H1 (cell line): ENCODE data around the gene FAU. TPM values are rescaled to one million over a fixed set of nuclear protein-coding genes. Genes with fewer than 3 reads are reported as not detected.

Experiments used
- CBX5 ChIP-seq: fragments of 300-800, 300-1000 bp; sonication (generic); IDR thresholded peaks from 2 replicates; pipeline ENCODE4 v1.7.1; 2016; ENCODE audit warnings: antibody characterized with exemption, low read length, low read depth
- CHD2 ChIP-seq: IDR thresholded peaks from 2 replicates; pipeline ENCODE4 v1.6.1; 2012; ENCODE audit warnings: low read length, improper control_type of control experiment
- RFX5 ChIP-seq: IDR thresholded peaks from 2 replicates; pipeline ENCODE4 v1.6.1; 2011; ENCODE audit warnings: low read depth, low read length, improper control_type of control experiment, borderline replicate concordance
- RNF2 ChIP-seq: fragments of 200-900, 300-1000 bp; sonication (generic); IDR thresholded peaks from 2 replicates; pipeline ENCODE4 v1.7.1; 2016; ENCODE audit warnings: borderline replicate concordance, low read depth, mild to moderate bottlenecking, antibody characterized with exemption, low read length; ENCODE audit not compliant: poor library complexity, severe bottlenecking; ENCODE audit errors: missing control alignments
- TAF1 ChIP-seq: IDR thresholded peaks from 2 replicates; pipeline ENCODE4 v1.6.1; 2011; ENCODE audit warnings: mild to moderate bottlenecking, low read depth, low read length
- ZNF274 ChIP-seq: IDR thresholded peaks from 2 replicates; pipeline ENCODE4 v1.7.0; 2012; ENCODE audit warnings: low read length, borderline replicate concordance; ENCODE audit errors: extremely low read depth
- polyA plus RNA-seq, 7 experiments: library from polyadenylated mRNA; depleted of rRNA in 3 of 7; stranded (reverse) in 5 of 7; unstranded in 2 of 7; fragments of >200 nt in 5 of 7; fragments of 200-250 nt in 2 of 7; gene quantifications; 1 replicate in 5 of 7; 2 replicates in 1 of 7; 4 replicates in 1 of 7; pipeline versions ENCODE4 v1.2.1 to v1.2.3, GENCODE V29; 2011 to 2013; ENCODE audit warnings: missing spikeins in 2 of 7, mixed read lengths in 2 of 7
- total RNA-seq: library from RNA; stranded (reverse); fragmentation: NEBNext Ultra II Directional; extraction: Animal tissue kit (Norgen Biotek cat#: 25700); gene quantifications from 2 replicates; pipeline ENCODE4 v1.2.1, GENCODE V29; 2021
- TF ChIP-seq, protein P1 (sequence below): fragments of 300-600 bp; sonication (generic); IDR thresholded peaks from 2 replicates; pipeline ENCODE4 v1.7.1; 2012; ENCODE audit warnings: low read length, moderate library complexity, mild to moderate bottlenecking, inconsistent platforms; ENCODE audit not compliant: insufficient replicate concordance

FAU gene
- total and polyA plus RNA-seq, 2 of the 8 experiments (the other 6 are each of a cell fraction or from before 2014, with no cell fraction given): 826 to 896 TPM

DNA sequence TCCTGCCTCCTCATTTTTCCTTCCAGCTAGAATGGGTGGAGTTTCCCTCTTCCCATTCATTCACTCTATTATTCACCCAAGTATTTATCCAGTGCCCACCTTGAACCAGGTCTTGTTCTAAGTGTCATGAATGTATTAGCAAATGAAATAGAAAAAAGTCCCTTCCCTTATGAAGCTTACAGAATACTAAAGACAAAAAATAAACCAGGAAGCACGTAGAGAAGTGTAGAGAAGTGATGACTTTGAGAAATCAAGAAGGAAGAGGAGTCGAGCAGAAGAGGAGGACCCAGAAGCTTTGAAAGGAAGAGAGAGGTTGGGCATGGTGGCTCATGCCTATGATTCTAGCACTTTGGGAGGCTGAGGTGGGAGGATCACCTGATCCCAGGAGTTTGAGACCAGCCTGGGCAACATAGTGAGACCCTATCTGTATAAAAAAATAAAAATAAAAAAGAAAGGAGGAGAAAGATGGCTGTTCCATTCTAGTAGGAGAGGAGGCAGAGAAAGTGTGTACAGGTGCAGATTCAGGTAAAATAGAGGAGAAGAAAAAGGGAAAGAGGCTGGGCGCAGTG lies 29.5 kb upstream of the FAU start (continued):
- TF ChIP-seq, protein P1, sequence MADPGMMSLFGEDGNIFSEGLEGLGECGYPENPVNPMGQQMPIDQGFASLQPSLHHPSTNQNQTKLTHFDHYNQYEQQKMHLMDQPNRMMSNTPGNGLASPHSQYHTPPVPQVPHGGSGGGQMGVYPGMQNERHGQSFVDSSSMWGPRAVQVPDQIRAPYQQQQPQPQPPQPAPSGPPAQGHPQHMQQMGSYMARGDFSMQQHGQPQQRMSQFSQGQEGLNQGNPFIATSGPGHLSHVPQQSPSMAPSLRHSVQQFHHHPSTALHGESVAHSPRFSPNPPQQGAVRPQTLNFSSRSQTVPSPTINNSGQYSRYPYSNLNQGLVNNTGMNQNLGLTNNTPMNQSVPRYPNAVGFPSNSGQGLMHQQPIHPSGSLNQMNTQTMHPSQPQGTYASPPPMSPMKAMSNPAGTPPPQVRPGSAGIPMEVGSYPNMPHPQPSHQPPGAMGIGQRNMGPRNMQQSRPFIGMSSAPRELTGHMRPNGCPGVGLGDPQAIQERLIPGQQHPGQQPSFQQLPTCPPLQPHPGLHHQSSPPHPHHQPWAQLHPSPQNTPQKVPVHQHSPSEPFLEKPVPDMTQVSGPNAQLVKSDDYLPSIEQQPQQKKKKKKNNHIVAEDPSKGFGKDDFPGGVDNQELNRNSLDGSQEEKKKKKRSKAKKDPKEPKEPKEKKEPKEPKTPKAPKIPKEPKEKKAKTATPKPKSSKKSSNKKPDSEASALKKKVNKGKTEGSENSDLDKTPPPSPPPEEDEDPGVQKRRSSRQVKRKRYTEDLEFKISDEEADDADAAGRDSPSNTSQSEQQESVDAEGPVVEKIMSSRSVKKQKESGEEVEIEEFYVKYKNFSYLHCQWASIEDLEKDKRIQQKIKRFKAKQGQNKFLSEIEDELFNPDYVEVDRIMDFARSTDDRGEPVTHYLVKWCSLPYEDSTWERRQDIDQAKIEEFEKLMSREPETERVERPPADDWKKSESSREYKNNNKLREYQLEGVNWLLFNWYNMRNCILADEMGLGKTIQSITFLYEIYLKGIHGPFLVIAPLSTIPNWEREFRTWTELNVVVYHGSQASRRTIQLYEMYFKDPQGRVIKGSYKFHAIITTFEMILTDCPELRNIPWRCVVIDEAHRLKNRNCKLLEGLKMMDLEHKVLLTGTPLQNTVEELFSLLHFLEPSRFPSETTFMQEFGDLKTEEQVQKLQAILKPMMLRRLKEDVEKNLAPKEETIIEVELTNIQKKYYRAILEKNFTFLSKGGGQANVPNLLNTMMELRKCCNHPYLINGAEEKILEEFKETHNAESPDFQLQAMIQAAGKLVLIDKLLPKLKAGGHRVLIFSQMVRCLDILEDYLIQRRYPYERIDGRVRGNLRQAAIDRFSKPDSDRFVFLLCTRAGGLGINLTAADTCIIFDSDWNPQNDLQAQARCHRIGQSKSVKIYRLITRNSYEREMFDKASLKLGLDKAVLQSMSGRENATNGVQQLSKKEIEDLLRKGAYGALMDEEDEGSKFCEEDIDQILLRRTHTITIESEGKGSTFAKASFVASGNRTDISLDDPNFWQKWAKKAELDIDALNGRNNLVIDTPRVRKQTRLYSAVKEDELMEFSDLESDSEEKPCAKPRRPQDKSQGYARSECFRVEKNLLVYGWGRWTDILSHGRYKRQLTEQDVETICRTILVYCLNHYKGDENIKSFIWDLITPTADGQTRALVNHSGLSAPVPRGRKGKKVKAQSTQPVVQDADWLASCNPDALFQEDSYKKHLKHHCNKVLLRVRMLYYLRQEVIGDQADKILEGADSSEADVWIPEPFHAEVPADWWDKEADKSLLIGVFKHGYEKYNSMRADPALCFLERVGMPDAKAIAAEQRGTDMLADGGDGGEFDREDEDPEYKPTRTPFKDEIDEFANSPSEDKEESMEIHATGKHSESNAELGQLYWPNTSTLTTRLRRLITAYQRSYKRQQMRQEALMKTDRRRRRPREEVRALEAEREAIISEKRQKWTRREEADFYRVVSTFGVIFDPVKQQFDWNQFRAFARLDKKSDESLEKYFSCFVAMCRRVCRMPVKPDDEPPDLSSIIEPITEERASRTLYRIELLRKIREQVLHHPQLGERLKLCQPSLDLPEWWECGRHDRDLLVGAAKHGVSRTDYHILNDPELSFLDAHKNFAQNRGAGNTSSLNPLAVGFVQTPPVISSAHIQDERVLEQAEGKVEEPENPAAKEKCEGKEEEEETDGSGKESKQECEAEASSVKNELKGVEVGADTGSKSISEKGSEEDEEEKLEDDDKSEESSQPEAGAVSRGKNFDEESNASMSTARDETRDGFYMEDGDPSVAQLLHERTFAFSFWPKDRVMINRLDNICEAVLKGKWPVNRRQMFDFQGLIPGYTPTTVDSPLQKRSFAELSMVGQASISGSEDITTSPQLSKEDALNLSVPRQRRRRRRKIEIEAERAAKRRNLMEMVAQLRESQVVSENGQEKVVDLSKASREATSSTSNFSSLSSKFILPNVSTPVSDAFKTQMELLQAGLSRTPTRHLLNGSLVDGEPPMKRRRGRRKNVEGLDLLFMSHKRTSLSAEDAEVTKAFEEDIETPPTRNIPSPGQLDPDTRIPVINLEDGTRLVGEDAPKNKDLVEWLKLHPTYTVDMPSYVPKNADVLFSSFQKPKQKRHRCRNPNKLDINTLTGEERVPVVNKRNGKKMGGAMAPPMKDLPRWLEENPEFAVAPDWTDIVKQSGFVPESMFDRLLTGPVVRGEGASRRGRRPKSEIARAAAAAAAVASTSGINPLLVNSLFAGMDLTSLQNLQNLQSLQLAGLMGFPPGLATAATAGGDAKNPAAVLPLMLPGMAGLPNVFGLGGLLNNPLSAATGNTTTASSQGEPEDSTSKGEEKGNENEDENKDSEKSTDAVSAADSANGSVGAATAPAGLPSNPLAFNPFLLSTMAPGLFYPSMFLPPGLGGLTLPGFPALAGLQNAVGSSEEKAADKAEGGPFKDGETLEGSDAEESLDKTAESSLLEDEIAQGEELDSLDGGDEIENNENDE: no peak
- TF ChIP-seq RNF2 (no peak), ZNF274 (no peak), CBX5 (no peak), CHD2 (no peak), RFX5 (no peak), TAF1 (no peak)
- TF ChIP-seq, all 59 proteins: peak for 0
